HL-60 (cell line): ENCODE measurements around the gene SSH2.

Experiments
- DNase-seq, 2 experiments: peaks; one replicate each; pipeline ENCODE4 v3.0.0-alpha.2; 2010 to 2020; ENCODE audit warnings: low read depth in 1 of 2, low spot score in 1 of 2
- H3K27ac ChIP-seq: fragments of 250-450 bp; sonication (Bioruptor Pico); replicated peaks from 2 replicates; pipeline ENCODE4 v1.5.1; 2020; ENCODE audit warnings: mild to moderate bottlenecking, moderate library complexity
- H3K27me3 ChIP-seq: fragments of 250-450 bp; sonication (Bioruptor Pico); 2 replicates; pipeline ENCODE4 v1.5.1; 2021; ENCODE audit warnings: mild to moderate bottlenecking, moderate library complexity; ENCODE audit not compliant: insufficient read depth, poor library complexity, severe bottlenecking
- H3K4me3 ChIP-seq: replicated peaks from 2 replicates; pipeline ENCODE4 v1.5.1; 2011; ENCODE audit warnings: mild to moderate bottlenecking, control low read depth, low read length; ENCODE audit not compliant: insufficient read depth
- CTCF ChIP-seq: IDR thresholded peaks from one replicate; pipeline ENCODE4 v1.5.1; 2011; ENCODE audit warnings: low read length, control low read depth, inconsistent platforms; ENCODE audit not compliant: insufficient read depth
- GABPA ChIP-seq: IDR thresholded peaks from 2 replicates; pipeline ENCODE4 v1.6.1; 2012; ENCODE audit warnings: low read depth
- POLR2AphosphoS5 ChIP-seq: IDR thresholded peaks from 2 replicates; pipeline ENCODE4 v1.6.1; 2012; ENCODE audit warnings: low read depth
- REST ChIP-seq: IDR thresholded peaks from 2 replicates; pipeline ENCODE4 v1.6.1; 2012; ENCODE audit warnings: low read depth; ENCODE audit not compliant: insufficient replicate concordance
- SPI1 ChIP-seq: IDR thresholded peaks from 2 replicates; pipeline ENCODE4 v1.6.1; 2012; ENCODE audit warnings: low read depth, mild to moderate bottlenecking, borderline replicate concordance

SSH2 gene

GRCh38 chr17:29839656-29840055 is 90.4 kb downstream of the SSH2 start:
- Histone ChIP-seq H3K27ac (no peak overlapping the region), H3K27me3 (no peaks in the 10 kb centered on the region), H3K4me3 (no peak overlapping the region)
- TF ChIP-seq SPI1 (no peak), POLR2AphosphoS5 (no peak), CTCF (no peak)
- DNase-seq = no peak

GRCh38 chr17:29838961-29839360 is 91.1 kb downstream of the SSH2 start:
- TF ChIP-seq POLR2AphosphoS5 = no peak
- no peak for TF ChIP-seq REST
- TF ChIP-seq CTCF = no peak
- no peak for TF ChIP-seq SPI1
- no peak for TF ChIP-seq GABPA
- DNase-seq = no peak
- Histone ChIP-seq H3K27ac (no peak overlapping the region), H3K4me3 (no peak overlapping the region), H3K27me3 (no peaks in the 10 kb centered on the region)

- no peaks in the 10 kb centered on the region for H3K27me3 ChIP-seq
- no peak overlapping the region for H3K4me3 ChIP-seq
- H3K27ac ChIP-seq = peak overlapping the region; percentile 14; the same call in 1 of the 2 replicates
- TF ChIP-seq POLR2AphosphoS5 (no peak), REST (no peak), SPI1 (no peak), CTCF (no peak)
- no peak for DNase-seq
Observed at GRCh38 chr17:29837531-29837930, 92.5 kb downstream of the SSH2 start.

- no peak for DNase-seq
- Histone ChIP-seq H3K4me3 (no peak overlapping the region), H3K27ac (peak overlapping the region; percentile 39), H3K27me3 (no peaks in the 10 kb centered on the region)
- TF ChIP-seq CTCF = no peak
- TF ChIP-seq GABPA = no peak
- no peak for TF ChIP-seq REST
- TF ChIP-seq POLR2AphosphoS5 = no peak
Observed at GRCh38 chr17:29836643-29837042, 93.4 kb downstream of the SSH2 start.
